Caco-2 (cell line): Measurements from ENCODE around the gene XPO5. TPM values are rescaled to one million over a fixed set of nuclear protein-coding genes. Genes with fewer than 3 reads are reported as not detected.

Experiments
- BruUV-seq: library from RNA; stranded (reverse); fragments of 400-500 nt; replicated peaks from 2 replicates; lab custom pipeline; 2021; lab: Mats Ljungman, UMichigan
- CTCF ChIA-PET: fragments of 300-600 bp; sonication (Branson Sonifier 250); formaldehyde crosslinking; loops from one replicate; lab custom pipeline; 2022; ENCODE audit warnings: antibody characterized with exemption; lab: Charles Lee
- POLR2A ChIA-PET: fragments of 300-600 bp; sonication (Branson Sonifier 250); formaldehyde crosslinking; loops from one replicate; lab custom pipeline; 2022; ENCODE audit warnings: antibody characterized with exemption; lab: Charles Lee
- DNase-seq, 2 experiments: peaks; one replicate each; pipeline versions ENCODE4 v3.0.0 to v3.0.0-alpha.2; 2020 to 2022
- H3K27me3 ChIP-seq: replicated peaks from 2 replicates; pipeline ENCODE4 v1.6.0; 2011; ENCODE audit warnings: low read length; ENCODE audit not compliant: control insufficient read depth, insufficient read depth
- H3K36me3 ChIP-seq: 2 replicates; pipeline ENCODE4 v1.5.1; 2011; ENCODE audit warnings: low read length; ENCODE audit not compliant: control insufficient read depth, insufficient read depth
- H3K4me1 ChIP-seq: fragments of 250-450 bp; sonication (Bioruptor Pico); 2 replicates; pipeline ENCODE4 v1.5.1; 2020; ENCODE audit warnings: mild to moderate bottlenecking
- H3K4me3 ChIP-seq: 2 replicates; pipeline ENCODE4 v1.5.1; 2011; ENCODE audit warnings: low read depth, mild to moderate bottlenecking, control low read depth, low read length
- H3K9me3 ChIP-seq: fragments of 250-450 bp; sonication (Bioruptor Pico); 2 replicates; pipeline ENCODE4 v1.5.1; 2020; ENCODE audit warnings: mild to moderate bottlenecking, moderate library complexity
- H3K27ac Mint-ChIP-seq: one replicate; pipeline ENCODE4 v1.8.0; 2022; ENCODE audit warnings: mixed read lengths; ENCODE audit not compliant: unreplicated experiment
- H3K27me3 Mint-ChIP-seq: one replicate; pipeline ENCODE4 v1.8.0; 2022; ENCODE audit warnings: mixed read lengths; ENCODE audit not compliant: insufficient read depth, unreplicated experiment
- H3K36me3 Mint-ChIP-seq: one replicate; pipeline ENCODE4 v1.8.0; 2022; ENCODE audit warnings: mild to moderate bottlenecking, mixed read lengths; ENCODE audit not compliant: insufficient read depth, unreplicated experiment
- H3K4me1 Mint-ChIP-seq: one replicate; pipeline ENCODE4 v1.8.0; 2022; ENCODE audit warnings: low read depth, mixed read lengths; ENCODE audit not compliant: unreplicated experiment
- H3K4me3 Mint-ChIP-seq: one replicate; pipeline ENCODE4 v1.8.0; 2022; ENCODE audit warnings: mild to moderate bottlenecking, moderate library complexity, mixed read lengths; ENCODE audit not compliant: unreplicated experiment
- H3K9me3 Mint-ChIP-seq: one replicate; pipeline ENCODE4 v1.8.0; 2022; ENCODE audit warnings: mixed read lengths; ENCODE audit not compliant: unreplicated experiment
- intact Hi-C: fragments of 100-400 bp; cut with micrococcal nuclease; formaldehyde crosslinking; loops from one replicate; pipeline ENCODE4 v1.10.0; 2022; ENCODE audit not compliant: unreplicated experiment
- total RNA-seq: library from RNA; stranded (reverse); gene quantifications from 2 replicates; pipeline ENCODE4 v1.2.3, GENCODE V29; 2022
- TF ChIP-seq, protein P1 (sequence below), 2 experiments: fragments of 200-600 bp in 1 of 2; IDR thresholded peaks; 1 replicate in 1 of 2; 2 replicates in 1 of 2; pipeline versions ENCODE4 v1.5.1 to v1.8.0; 2011 to 2022; ENCODE audit warnings: antibody characterized with exemption in 1 of 2, control low read depth in 1 of 2, inconsistent platforms in 1 of 2, low read depth in 1 of 2, low read length in 1 of 2, mild to moderate bottlenecking in 1 of 2, moderate library complexity in 1 of 2; ENCODE audit not compliant: insufficient read depth in 1 of 2, severe bottlenecking in 1 of 2, unreplicated experiment in 1 of 2

XPO5 gene
- total RNA-seq, 1 experiment from 2014 or later = 79.3 TPM

- TF ChIP-seq, protein P1, sequence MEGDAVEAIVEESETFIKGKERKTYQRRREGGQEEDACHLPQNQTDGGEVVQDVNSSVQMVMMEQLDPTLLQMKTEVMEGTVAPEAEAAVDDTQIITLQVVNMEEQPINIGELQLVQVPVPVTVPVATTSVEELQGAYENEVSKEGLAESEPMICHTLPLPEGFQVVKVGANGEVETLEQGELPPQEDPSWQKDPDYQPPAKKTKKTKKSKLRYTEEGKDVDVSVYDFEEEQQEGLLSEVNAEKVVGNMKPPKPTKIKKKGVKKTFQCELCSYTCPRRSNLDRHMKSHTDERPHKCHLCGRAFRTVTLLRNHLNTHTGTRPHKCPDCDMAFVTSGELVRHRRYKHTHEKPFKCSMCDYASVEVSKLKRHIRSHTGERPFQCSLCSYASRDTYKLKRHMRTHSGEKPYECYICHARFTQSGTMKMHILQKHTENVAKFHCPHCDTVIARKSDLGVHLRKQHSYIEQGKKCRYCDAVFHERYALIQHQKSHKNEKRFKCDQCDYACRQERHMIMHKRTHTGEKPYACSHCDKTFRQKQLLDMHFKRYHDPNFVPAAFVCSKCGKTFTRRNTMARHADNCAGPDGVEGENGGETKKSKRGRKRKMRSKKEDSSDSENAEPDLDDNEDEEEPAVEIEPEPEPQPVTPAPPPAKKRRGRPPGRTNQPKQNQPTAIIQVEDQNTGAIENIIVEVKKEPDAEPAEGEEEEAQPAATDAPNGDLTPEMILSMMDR (IDR thresholded peaks at IDR 0.05; ENCODE audit: insufficient read depth in 1 of 2, low read depth in 1 of 2, low read length in 1 of 2, severe bottlenecking in 1 of 2, unreplicated experiment in 1 of 2) = no peak
- intact Hi-C loops = loop anchor here (10.0 kb wide), 1 partner anchor 605 kb away; no protein-coding TSS in a partner anchor
- H3K4me1 Mint-ChIP-seq = peaks cover 7% of the 10 kb centered on the region
- BruUV-seq = no TSS peak
- peak overlapping the region; percentile 7 for H3K27ac Mint-ChIP-seq
- H3K4me3 ChIP-seq = peak overlapping the region; percentile 55
- CTCF ChIA-PET = interaction anchor here (0.6 to 1.2 kb wide), 3 partner anchors 32 to 54 kb away, joined by 3 read pairs; partner anchors contain the start of genes DLK2 and TJAP1
- H3K9me3 Mint-ChIP-seq = no peaks in the 10 kb centered on the region
- no peaks in the 10 kb centered on the region for H3K27me3 ChIP-seq
- H3K4me3 Mint-ChIP-seq = peak overlapping the region; percentile 80
- peaks cover 6% of the 10 kb centered on the region for H3K27me3 Mint-ChIP-seq
- no peaks in the 10 kb centered on the region for H3K9me3 ChIP-seq
- POLR2A ChIA-PET = interaction anchor here (0.6 to 1.0 kb wide), 2 partner anchors 121 to 727 kb away, joined by 3 to 4 read pairs; no protein-coding TSS in a partner anchor
- no peaks in the 10 kb centered on the region; the same call in 1 of the 2 replicates for H3K36me3 ChIP-seq
- peaks cover 61% of the 10 kb centered on the region for H3K36me3 Mint-ChIP-seq
- DNase-seq = peak in 1 of 2 experiments; percentile 31
- H3K4me1 ChIP-seq = peaks cover 10% of the 10 kb centered on the region; the same call in 1 of the 2 replicates
These were observed 66.5 kb downstream of the XPO5 start for GRCh38 chr6:43509142-43509983.

GRCh38 chr6:43508481-43509141 is 67.2 kb downstream of the XPO5 start:
- ChIA-PET POLR2A (no interaction called here), CTCF (interaction anchor here (1.2 kb wide), 1 partner anchor 53 kb away, joined by 3 read pairs; the partner anchor contains the start of gene DLK2)
- H3K9me3 Mint-ChIP-seq = no peaks in the 10 kb centered on the region
- intact Hi-C loops = loop anchor here (10.0 kb wide), 1 partner anchor 604 kb away; no protein-coding TSS in a partner anchor
- H3K4me1 Mint-ChIP-seq = peaks cover 7% of the 10 kb centered on the region
- H3K4me1 ChIP-seq = peaks cover 10% of the 10 kb centered on the region; the same call in 1 of the 2 replicates
- TF ChIP-seq, protein P1 (IDR thresholded peaks at IDR 0.05; ENCODE audit: insufficient read depth in 1 of 2, low read depth in 1 of 2, low read length in 1 of 2, severe bottlenecking in 1 of 2, unreplicated experiment in 1 of 2) = no peak
- no peak overlapping the region for H3K4me3 ChIP-seq
- peaks cover 6% of the 10 kb centered on the region for H3K27me3 Mint-ChIP-seq
- no peaks in the 10 kb centered on the region for H3K9me3 ChIP-seq
- H3K36me3 ChIP-seq = no peaks in the 10 kb centered on the region; the same call in 1 of the 2 replicates
- no peaks in the 10 kb centered on the region for H3K27me3 ChIP-seq
- H3K27ac Mint-ChIP-seq = peak overlapping the region; percentile 7
- BruUV-seq = no TSS peak
- peaks cover 54% of the 10 kb centered on the region for H3K36me3 Mint-ChIP-seq
- peak overlapping the region; percentile 80 for H3K4me3 Mint-ChIP-seq
- no peak for DNase-seq
